ENCODE results near the gene ENAH. TPM values are rescaled to one million over a fixed set of nuclear protein-coding genes. Genes with fewer than 3 reads are reported as not detected.
A peak's percentile ranks its signal among the peaks of the same experiment; 100 is the strongest.

The ENAH gene
- total and polyA plus RNA-seq, 2 donors (not counting 1 experiment from before 2014, with no cell fraction given), result 1.3 to 1.6 TPM

DNA sequence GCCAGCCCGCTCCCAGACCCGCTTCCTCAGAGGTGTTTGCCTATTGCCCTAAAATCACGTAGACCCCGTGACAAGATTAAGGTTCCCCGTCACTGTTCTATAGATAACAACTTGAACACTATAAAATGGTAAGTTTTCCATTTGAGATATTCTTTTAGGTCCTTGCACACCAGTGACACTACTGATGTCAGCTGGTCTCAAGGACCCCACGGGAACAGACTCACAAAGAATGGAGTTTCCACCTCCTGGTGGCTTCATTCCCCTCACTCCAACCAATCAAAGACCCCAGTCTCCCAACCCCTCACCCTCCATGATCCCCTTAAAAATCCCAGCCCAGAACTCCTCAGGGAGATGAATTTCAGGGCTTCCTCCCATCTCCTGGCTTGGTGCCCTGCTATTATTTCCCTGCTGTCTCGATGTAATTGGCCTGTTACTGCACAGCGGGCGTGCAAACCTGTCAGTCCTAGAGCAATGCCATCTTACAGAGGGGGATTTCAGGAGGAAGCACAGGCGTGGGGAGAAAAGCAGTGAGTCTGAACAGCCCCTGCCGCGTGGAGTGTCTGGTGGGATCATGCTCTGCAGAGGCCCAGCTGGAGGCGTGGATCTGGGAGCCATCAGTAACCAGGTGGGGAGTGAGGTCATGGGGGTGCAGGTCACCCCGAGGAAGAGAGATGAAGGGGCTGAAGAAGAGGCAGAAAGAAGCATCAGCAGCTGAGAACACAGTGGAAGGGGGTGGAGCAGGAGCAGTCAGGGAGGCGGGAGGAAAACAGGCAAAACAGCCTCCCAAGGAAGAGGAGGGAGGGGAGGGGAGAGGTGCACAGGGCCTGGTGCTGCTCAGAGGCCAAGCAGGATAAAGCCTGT is 190.0 kb downstream of the ENAH start:
- Histone ChIP-seq H3K79me2 (ENCODE audit: control insufficient read depth, insufficient read depth, low read length) (no peaks in the 10 kb centered on the region), H3K4me2 (replicated peaks; ENCODE audit: low read depth, low read length, poor library complexity, severe bottlenecking) (no peak overlapping the region), H2AFZ (ENCODE audit: insufficient read depth, low read depth, low read length, poor library complexity, severe bottlenecking) (no peak overlapping the region), H3K4me1 (ENCODE audit: control insufficient read depth in 2 of 2, insufficient read depth in 2 of 2, low read length in 2 of 2) (peaks cover 6 to 20% of the 10 kb centered on the region in 2 donors), H3K27me3 (replicated peaks in 1 of 4; ENCODE audit: control extremely low read depth in 1 of 4, control insufficient read depth in 3 of 4, insufficient read depth in 4 of 4, low read length in 3 of 4) (no peaks in the 10 kb centered on the region), H3K36me3 (replicated peaks in 1 of 2; ENCODE audit: control extremely low read depth in 1 of 2, control insufficient read depth in 1 of 2, extremely low read depth in 1 of 2, insufficient read depth in 2 of 2, low read length in 1 of 2) (no peaks in the 10 kb centered on the region), H3K9ac (ENCODE audit: low read length) (no peak overlapping the region), H4K20me1 (ENCODE audit: control insufficient read depth, insufficient read depth, low read length, poor library complexity, severe bottlenecking) (no peaks in the 10 kb centered on the region), H3K27ac (ENCODE audit: low read length in 2 of 2) (no peak overlapping the region), H3K9me3 (ENCODE audit: control extremely low read depth in 1 of 3, control insufficient read depth in 2 of 3, insufficient read depth in 1 of 3, low read length in 2 of 3) (no peaks in the 10 kb centered on the region), H3K4me3 (ENCODE audit: control extremely low read depth in 1 of 5, extremely low read depth in 1 of 5, insufficient read depth in 1 of 5, low read depth in 2 of 5, low read length in 4 of 5) (no peak overlapping the region)
- 80% methylated on average over 10 of the region's 15 CpGs for WGBS (ENCODE audit: insufficient coverage)
- DNase-seq (no peak), ATAC-seq (ENCODE audit: low read depth) (no peak)
- Mint-ChIP-seq H3K4me3 (no peak overlapping the region), H3K27me3 (no peaks in the 10 kb centered on the region), H3K27ac (peak overlapping the region; percentile 57), H3K9me3 (ENCODE audit: insufficient read depth) (no peaks in the 10 kb centered on the region), H3K4me1 (peaks cover 26% of the 10 kb centered on the region)
- ChIA-PET CTCF (interaction anchor here (1.4 kb wide), 1 partner anchor 18 kb away, joined by 5 read pairs; no protein-coding TSS in a partner anchor), POLR2A (no interaction called here)
- no peak for TF ChIP-seq EZH2 (IDR thresholded peaks at IDR 0.05; ENCODE audit: borderline replicate concordance, insufficient read depth, low read depth, low read length, poor library complexity, severe bottlenecking)
- TF ChIP-seq, protein P1, sequence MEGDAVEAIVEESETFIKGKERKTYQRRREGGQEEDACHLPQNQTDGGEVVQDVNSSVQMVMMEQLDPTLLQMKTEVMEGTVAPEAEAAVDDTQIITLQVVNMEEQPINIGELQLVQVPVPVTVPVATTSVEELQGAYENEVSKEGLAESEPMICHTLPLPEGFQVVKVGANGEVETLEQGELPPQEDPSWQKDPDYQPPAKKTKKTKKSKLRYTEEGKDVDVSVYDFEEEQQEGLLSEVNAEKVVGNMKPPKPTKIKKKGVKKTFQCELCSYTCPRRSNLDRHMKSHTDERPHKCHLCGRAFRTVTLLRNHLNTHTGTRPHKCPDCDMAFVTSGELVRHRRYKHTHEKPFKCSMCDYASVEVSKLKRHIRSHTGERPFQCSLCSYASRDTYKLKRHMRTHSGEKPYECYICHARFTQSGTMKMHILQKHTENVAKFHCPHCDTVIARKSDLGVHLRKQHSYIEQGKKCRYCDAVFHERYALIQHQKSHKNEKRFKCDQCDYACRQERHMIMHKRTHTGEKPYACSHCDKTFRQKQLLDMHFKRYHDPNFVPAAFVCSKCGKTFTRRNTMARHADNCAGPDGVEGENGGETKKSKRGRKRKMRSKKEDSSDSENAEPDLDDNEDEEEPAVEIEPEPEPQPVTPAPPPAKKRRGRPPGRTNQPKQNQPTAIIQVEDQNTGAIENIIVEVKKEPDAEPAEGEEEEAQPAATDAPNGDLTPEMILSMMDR (IDR thresholded peaks at IDR 0.05), result no peak
- intact Hi-C loops (cut with micrococcal nuclease), result no loop called here

DNA sequence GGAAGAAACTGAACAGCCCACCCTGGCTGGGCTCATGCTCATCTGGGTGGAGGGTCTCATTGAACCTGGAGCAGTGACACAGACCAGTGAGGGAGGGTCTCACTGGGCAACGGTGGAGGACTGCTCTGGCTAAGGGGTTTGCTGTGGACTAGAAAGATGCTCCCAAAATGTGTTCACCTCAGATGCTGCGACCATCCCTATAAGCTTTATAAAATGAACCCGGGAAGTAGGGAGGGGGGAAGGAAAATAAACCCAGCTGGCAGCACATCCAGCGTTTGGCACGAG is 190.6 kb downstream of the ENAH start:
- DNase-seq (no peak), ATAC-seq (ENCODE audit: low read depth) (no peak)
- POLR2A ChIA-PET, result no interaction called here
- Histone ChIP-seq H2AFZ (ENCODE audit: insufficient read depth, low read depth, low read length, poor library complexity, severe bottlenecking) (no peak overlapping the region), H3K79me2 (ENCODE audit: control insufficient read depth, insufficient read depth, low read length) (no peaks in the 10 kb centered on the region), H3K27me3 (replicated peaks in 1 of 4; ENCODE audit: control extremely low read depth in 1 of 4, control insufficient read depth in 3 of 4, insufficient read depth in 4 of 4, low read length in 3 of 4) (no peaks in the 10 kb centered on the region), H3K4me1 (ENCODE audit: control insufficient read depth in 2 of 2, insufficient read depth in 2 of 2, low read length in 2 of 2) (peaks cover 6 to 17% of the 10 kb centered on the region in 2 donors), H3K4me2 (replicated peaks; ENCODE audit: low read depth, low read length, poor library complexity, severe bottlenecking) (no peak overlapping the region), H4K20me1 (ENCODE audit: control insufficient read depth, insufficient read depth, low read length, poor library complexity, severe bottlenecking) (no peaks in the 10 kb centered on the region), H3K9ac (ENCODE audit: low read length) (no peak overlapping the region), H3K4me3 (ENCODE audit: control extremely low read depth in 1 of 5, extremely low read depth in 1 of 5, insufficient read depth in 1 of 5, low read depth in 2 of 5, low read length in 4 of 5) (no peak overlapping the region), H3K9me3 (ENCODE audit: control extremely low read depth in 1 of 3, control insufficient read depth in 2 of 3, insufficient read depth in 1 of 3, low read length in 2 of 3) (no peaks in the 10 kb centered on the region), H3K36me3 (replicated peaks in 1 of 2; ENCODE audit: control extremely low read depth in 1 of 2, control insufficient read depth in 1 of 2, extremely low read depth in 1 of 2, insufficient read depth in 2 of 2, low read length in 1 of 2) (no peaks in the 10 kb centered on the region), H3K27ac (ENCODE audit: low read length in 2 of 2) (no peak overlapping the region)
- Mint-ChIP-seq H3K4me3 (no peak overlapping the region), H3K27me3 (no peaks in the 10 kb centered on the region), H3K27ac (no peak overlapping the region), H3K4me1 (peaks cover 22% of the 10 kb centered on the region), H3K9me3 (ENCODE audit: insufficient read depth) (no peaks in the 10 kb centered on the region)
- TF ChIP-seq, protein P1 (IDR thresholded peaks at IDR 0.05), result no peak
- TF ChIP-seq EZH2 (IDR thresholded peaks at IDR 0.05; ENCODE audit: borderline replicate concordance, insufficient read depth, low read depth, low read length, poor library complexity, severe bottlenecking), result no peak
- CTCF ChIA-PET, result interaction anchor here (1.4 kb wide), 1 partner anchor 18 kb away, joined by 5 read pairs; no protein-coding TSS in a partner anchor
- 80% methylated on average over 1 of the region's 5 CpGs for WGBS (ENCODE audit: insufficient coverage)
- intact Hi-C loops (cut with micrococcal nuclease), result no loop called here

Measured in B cell (primary cell).